IMR-90 (cell line): Measurements from ENCODE around the gene SOX1. TPM values are rescaled to one million over a fixed set of nuclear protein-coding genes. Genes with fewer than 3 reads are reported as not detected.

Experiments used
- ATAC-seq: fragments of 200-7000 bp; cut with Tn5 transposase; 2 replicates; pipeline ENCODE4 v1.9.1; 2020; ENCODE audit warnings: low read depth, mild to moderate bottlenecking, moderate library complexity
- BruUV-seq: library from RNA; stranded (reverse); fragments of 400-500 nt; replicated peaks from 2 replicates; lab custom pipeline; 2021; lab: Mats Ljungman, UMichigan
- CTCF ChIA-PET: fragments of 300-600 bp; formaldehyde crosslinking; extraction: SDS; loops from one replicate; lab custom pipeline; 2021; ENCODE audit warnings: antibody characterized with exemption; lab: Yijun Ruan, JAX
- POLR2A ChIA-PET: fragments of 300-600 bp; sonication (Branson Sonifier 250); formaldehyde crosslinking; loops from one replicate; lab custom pipeline; 2022; ENCODE audit warnings: antibody characterized with exemption; ENCODE audit not compliant: unreplicated experiment; lab: Charles Lee
- DNase-seq: peaks from one replicate; pipeline ENCODE4 v3.0.0; 2013
- H2AFZ ChIP-seq: replicated peaks from 2 replicates; pipeline ENCODE3; 2013; ENCODE audit warnings: low read length, mild to moderate bottlenecking; ENCODE audit not compliant: poor library complexity
- H2AK5ac ChIP-seq: 2 replicates; pipeline ENCODE4 v1.6.1; 2013; ENCODE audit warnings: low read depth, low read length, inconsistent platforms
- H2AK9ac ChIP-seq: replicated peaks from 2 replicates; pipeline ENCODE3; 2013; ENCODE audit warnings: mild to moderate bottlenecking, low read depth, low read length, moderate library complexity; ENCODE audit not compliant: poor library complexity
- H2BK120ac ChIP-seq: 2 replicates; pipeline ENCODE4 v1.6.1; 2013; ENCODE audit warnings: low read depth, low read length, inconsistent platforms
- H2BK15ac ChIP-seq: 3 replicates; pipeline ENCODE4 v1.6.1; 2013; ENCODE audit warnings: low read depth, low read length, inconsistent platforms
- H2BK20ac ChIP-seq: 2 replicates; pipeline ENCODE4 v1.6.1; 2013; ENCODE audit warnings: low read depth, mild to moderate bottlenecking, inconsistent platforms, low read length, moderate library complexity
- H2BK5ac ChIP-seq: 2 replicates; pipeline ENCODE4 v1.6.1; 2013; ENCODE audit warnings: mild to moderate bottlenecking, low read depth, low read length, inconsistent platforms; ENCODE audit not compliant: poor library complexity, severe bottlenecking
- H3K14ac ChIP-seq: replicated peaks from 2 replicates; pipeline ENCODE4 v1.6.1; 2013; ENCODE audit warnings: low read depth, low read length, inconsistent platforms
- H3K18ac ChIP-seq: 2 replicates; pipeline ENCODE4 v1.6.1; 2013; ENCODE audit warnings: low read depth, low read length, control low read depth
- H3K23ac ChIP-seq: 2 replicates; pipeline ENCODE4 v1.6.1; 2013; ENCODE audit warnings: low read depth, low read length, inconsistent platforms
- H3K27ac ChIP-seq: 2 replicates; pipeline ENCODE4 v1.5.1; 2013; ENCODE audit warnings: mild to moderate bottlenecking, control low read depth, low read length; ENCODE audit not compliant: insufficient read depth
- H3K27me3 ChIP-seq: 2 replicates; pipeline ENCODE4 v1.6.1; 2013; ENCODE audit warnings: low read length; ENCODE audit not compliant: control insufficient read depth, insufficient read depth
- H3K36me3 ChIP-seq: 2 replicates; pipeline ENCODE4 v1.6.1; 2013; ENCODE audit warnings: low read length, mixed read lengths; ENCODE audit not compliant: control insufficient read depth, insufficient read depth
- H3K4ac ChIP-seq: 2 replicates; pipeline ENCODE4 v1.6.1; 2013; ENCODE audit warnings: low read depth, low read length, inconsistent platforms
- H3K4me1 ChIP-seq: 2 replicates; pipeline ENCODE4 v1.6.1; 2013; ENCODE audit warnings: low read length, mixed read lengths; ENCODE audit not compliant: control insufficient read depth, insufficient read depth
- H3K4me2 ChIP-seq: 2 replicates; pipeline ENCODE4 v1.6.1; 2013; ENCODE audit warnings: low read depth, mild to moderate bottlenecking, control low read depth, low read length, moderate library complexity
- H3K4me3 ChIP-seq: 2 replicates; pipeline ENCODE4 v1.5.1; 2013; ENCODE audit warnings: low read depth, mild to moderate bottlenecking, control low read depth, low read length, moderate library complexity; ENCODE audit not compliant: insufficient read depth
- H3K56ac ChIP-seq: 2 replicates; pipeline ENCODE4 v1.6.1; 2013; ENCODE audit warnings: low read length, inconsistent platforms; ENCODE audit not compliant: insufficient read depth; ENCODE audit errors: extremely low read depth
- H3K79me1 ChIP-seq, 2 experiments: 2 replicates each; pipeline ENCODE4 v1.6.1; 2013; ENCODE audit warnings: low read length in 2 of 2, inconsistent platforms in 1 of 2, low read depth in 1 of 2
- H3K9ac ChIP-seq: 2 replicates; pipeline ENCODE4 v1.6.1; 2013; ENCODE audit warnings: low read depth, low read length, control low read depth
- H3K9me1 ChIP-seq: 2 replicates; pipeline ENCODE4 v1.6.1; 2013; ENCODE audit warnings: low read length, inconsistent platforms; ENCODE audit not compliant: insufficient read depth
- H3K9me3 ChIP-seq: 2 replicates; pipeline ENCODE4 v1.6.1; 2013; ENCODE audit warnings: low read length; ENCODE audit not compliant: control insufficient read depth, insufficient read depth
- H4K20me1 ChIP-seq: 2 replicates; pipeline ENCODE4 v1.6.1; 2013; ENCODE audit warnings: low read length, inconsistent platforms; ENCODE audit not compliant: insufficient read depth
- H4K5ac ChIP-seq: 2 replicates; pipeline ENCODE4 v1.6.1; 2013; ENCODE audit warnings: mild to moderate bottlenecking, low read depth, low read length, control low read depth
- H4K8ac ChIP-seq, 2 experiments: 2 replicates each; pipeline ENCODE4 v1.6.1; 2013; ENCODE audit warnings: low read depth in 2 of 2, low read length in 2 of 2, control low read depth in 1 of 2, inconsistent platforms in 1 of 2
- H4K91ac ChIP-seq: 2 replicates; pipeline ENCODE4 v1.6.1; 2013; ENCODE audit warnings: low read depth, low read length, inconsistent platforms; ENCODE audit not compliant: insufficient read depth
- BHLHE40 ChIP-seq: fragments of 150-350 bp; IDR thresholded peaks from 2 replicates; pipeline ENCODE4 v1.6.1; 2016; ENCODE audit warnings: mild to moderate bottlenecking, low read depth, low read length
- RAD21 ChIP-seq: IDR thresholded peaks from 2 replicates; pipeline ENCODE4 v1.6.1; 2012; ENCODE audit warnings: low read length, improper control_type of control experiment
- WGBS, 2 experiments: methylation state at CpG; one replicate each; pipeline versions ENCODE4 v1.1.5 to v1.1.7; 2013; ENCODE audit warnings: missing lambda C conversion rate in 2 of 2; ENCODE audit not compliant: insufficient read length in 1 of 2; ENCODE audit errors: extremely low coverage in 2 of 2; 5-methylcytosine and 5-hydroxymethylcytosine counted together
- dilution Hi-C: fragments of 300-500 bp; cut with HindIII; formaldehyde crosslinking; loops from one replicate; pipeline ENCODE4 v1.14.3; 2018; ENCODE audit warnings: low sequenced_read_pairs; ENCODE audit not compliant: unreplicated experiment
- in situ Hi-C: fragments of 300-500 bp; cut with MboI; formaldehyde crosslinking; loops from 3 replicates; pipeline ENCODE4 v1.14.3; 2019; ENCODE audit warnings: low sequenced_read_pairs, inconsistent platforms, mixed read lengths
- intact Hi-C: fragments of 100-400 bp; cut with micrococcal nuclease; formaldehyde crosslinking; loops from 2 replicates; pipeline ENCODE4 v1.10.0; 2022
- polyA plus RNA-seq, 3 experiments: library from polyadenylated mRNA; depleted of rRNA; stranded (reverse); fragments of >200 nt; gene quantifications; 2 replicates each; pipeline ENCODE4 v1.2.3, GENCODE V29; 2012; ENCODE audit warnings: low replicate concordance in 1 of 3
- total RNA-seq: library from RNA; depleted of rRNA; stranded (reverse); fragments of >200 nt; gene quantifications from 2 replicates; pipeline ENCODE4 v1.2.3, GENCODE V29; 2012

The SOX1 gene
- total and polyA plus RNA-seq, 2 of the 4 experiments (the other 2 are of a cell fraction) = not detected

GRCh38 chr13:112060282-112060830 lies 6.6 kb upstream of the SOX1 start:
- no peak overlapping the region for H3K9ac ChIP-seq
- H3K27ac ChIP-seq = no peak overlapping the region
- H3K9me1 ChIP-seq = no peaks in the 10 kb centered on the region
- H3K36me3 ChIP-seq = no peaks in the 10 kb centered on the region
- intact Hi-C loops = no loop called here
- no CpG with 5 or more reads among the region's 14 CpGs for WGBS, 2 experiments
- H3K9me3 ChIP-seq = peaks cover under 1% of the 10 kb centered on the region; the same call in 1 of the 2 replicates
- dilution Hi-C loops = no loop called here
- BruUV-seq = no TSS peak
- CTCF ChIA-PET = no interaction called here
- no peak overlapping the region for H4K91ac ChIP-seq
- no peak overlapping the region for H3K23ac ChIP-seq
- H2BK120ac ChIP-seq = no peak overlapping the region
- no peak overlapping the region for H3K4ac ChIP-seq
- no peak overlapping the region for H2AFZ ChIP-seq
- H4K20me1 ChIP-seq = no peaks in the 10 kb centered on the region
- H3K14ac ChIP-seq = no peak overlapping the region
- no peak overlapping the region for H2BK15ac ChIP-seq
- ATAC-seq (no peak), DNase-seq (no peak)
- POLR2A ChIA-PET = no interaction called here
- TF ChIP-seq RAD21 (no peak), BHLHE40 (no peak)
- no peak overlapping the region for H3K18ac ChIP-seq
- no peaks in the 10 kb centered on the region for H3K4me1 ChIP-seq
- H3K56ac ChIP-seq = no peak overlapping the region
- no peak overlapping the region for H3K4me2 ChIP-seq
- no peak overlapping the region for H2BK5ac ChIP-seq
- no peak overlapping the region for H3K4me3 ChIP-seq
- no peaks in the 10 kb centered on the region for H3K79me1 ChIP-seq
- H2BK20ac ChIP-seq = no peak overlapping the region
- H4K5ac ChIP-seq = no peak overlapping the region
- in situ Hi-C loops = no loop called here
- peaks cover 82% of the 10 kb centered on the region for H3K27me3 ChIP-seq
- H2AK9ac ChIP-seq = no peak overlapping the region
- no peak overlapping the region for H4K8ac ChIP-seq
- no peak overlapping the region for H2AK5ac ChIP-seq
